Retinal pigment epithelial cell (primary cell): ENCODE results near the gene DNAJC21.
A peak's percentile ranks its signal among the peaks of the same experiment; 100 is the strongest.

Experiments used
- DNase-seq: peaks from one replicate; pipeline ENCODE4 v3.0.0-alpha.2; 2010; ENCODE audit warnings: low read depth
- H3K4me3 ChIP-seq: 2 replicates; pipeline ENCODE4 v1.5.1; 2011; ENCODE audit warnings: mild to moderate bottlenecking, low read length, control low read depth, moderate library complexity
- CTCF ChIP-seq: conservative IDR thresholded peaks from 2 replicates; pipeline ENCODE4 v1.5.1; 2011; ENCODE audit warnings: low read depth, low read length, control low read depth, inconsistent platforms

Gene DNAJC21

DNA sequence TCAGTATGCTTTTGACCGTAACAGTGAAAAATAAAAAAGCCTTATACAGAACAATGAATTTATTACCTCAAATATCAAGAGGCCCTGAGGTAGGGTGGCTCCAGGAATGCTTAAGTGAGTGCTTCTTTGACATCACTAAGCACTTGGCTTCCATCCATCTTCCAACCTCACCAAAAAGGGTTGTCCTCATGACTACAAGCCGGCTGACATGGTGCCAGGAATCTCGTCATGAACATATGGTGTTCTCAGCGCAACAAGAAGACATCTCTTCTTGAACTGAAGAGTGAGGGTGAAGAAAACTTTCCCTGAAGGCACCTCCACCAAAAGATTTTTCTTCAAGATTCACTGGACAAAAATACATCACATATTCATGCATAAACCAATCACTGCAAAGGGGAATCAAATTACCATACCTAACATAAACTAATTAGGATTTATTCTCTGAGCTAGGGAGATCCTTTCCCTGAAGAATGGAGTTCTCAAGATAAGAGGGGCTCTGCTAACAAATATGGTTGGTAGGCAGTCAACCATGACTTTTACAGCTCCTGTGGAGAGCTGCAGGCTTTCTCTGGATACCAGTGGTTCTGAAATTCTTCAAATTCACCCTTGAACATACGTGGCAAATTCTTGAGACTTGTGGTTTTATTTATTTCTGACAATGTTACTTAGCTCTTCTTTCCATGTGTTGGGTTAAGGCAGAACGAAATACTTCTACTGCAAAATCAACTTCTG, 68.9 kb downstream of the DNAJC21 start:
- no peak overlapping the region for H3K4me3 ChIP-seq
- no peak for DNase-seq
- no peak for TF ChIP-seq CTCF

DNA sequence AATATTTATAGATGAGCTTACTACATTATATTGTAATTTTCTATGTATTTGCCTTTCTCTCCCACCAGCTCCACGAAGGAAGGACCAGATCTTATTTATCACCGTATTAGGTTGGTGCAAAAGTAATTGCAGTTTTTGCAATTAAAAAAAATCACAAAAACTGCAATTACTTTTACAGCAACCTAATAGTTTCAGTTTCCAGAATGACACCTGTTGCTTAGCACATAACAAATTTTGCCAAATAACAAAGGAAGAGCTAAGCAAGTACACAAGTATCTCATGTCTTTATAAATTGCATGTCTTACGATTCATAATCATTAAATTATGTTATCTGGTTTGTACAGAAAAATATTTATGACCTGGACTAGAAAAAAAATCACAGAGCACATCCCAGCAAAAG, 72.5 kb downstream of the DNAJC21 start:
- TF ChIP-seq CTCF = no peak
- no peak for DNase-seq
- H3K4me3 ChIP-seq = no peak overlapping the region

- TF ChIP-seq CTCF = no peak
- no peak for DNase-seq
- no peak overlapping the region for H3K4me3 ChIP-seq
These were observed 73.1 kb downstream of the DNAJC21 start for GRCh38 chr5:35002459-35002858.

GRCh38 chr5:35003018-35003957, 73.9 kb downstream of the DNAJC21 start:
- no peak for DNase-seq
- peak; percentile 90 for TF ChIP-seq CTCF
- H3K4me3 ChIP-seq = no peak overlapping the region

- no peak for TF ChIP-seq CTCF
- DNase-seq = no peak
- H3K4me3 ChIP-seq = no peak overlapping the region
These were observed 74.8 kb downstream of the DNAJC21 start for GRCh38 chr5:35004200-35004599.

GRCh38 chr5:35004771-35005170, 75.4 kb downstream of the DNAJC21 start:
- no peak overlapping the region for H3K4me3 ChIP-seq
- no peak for DNase-seq

More at GRCh38 chr5:35004771-35005170, 75.4 kb downstream of the DNAJC21 start:
- no peak for TF ChIP-seq CTCF
